Measurements from ENCODE around the gene NUAK2.

- TF ChIP-seq, protein P1, sequence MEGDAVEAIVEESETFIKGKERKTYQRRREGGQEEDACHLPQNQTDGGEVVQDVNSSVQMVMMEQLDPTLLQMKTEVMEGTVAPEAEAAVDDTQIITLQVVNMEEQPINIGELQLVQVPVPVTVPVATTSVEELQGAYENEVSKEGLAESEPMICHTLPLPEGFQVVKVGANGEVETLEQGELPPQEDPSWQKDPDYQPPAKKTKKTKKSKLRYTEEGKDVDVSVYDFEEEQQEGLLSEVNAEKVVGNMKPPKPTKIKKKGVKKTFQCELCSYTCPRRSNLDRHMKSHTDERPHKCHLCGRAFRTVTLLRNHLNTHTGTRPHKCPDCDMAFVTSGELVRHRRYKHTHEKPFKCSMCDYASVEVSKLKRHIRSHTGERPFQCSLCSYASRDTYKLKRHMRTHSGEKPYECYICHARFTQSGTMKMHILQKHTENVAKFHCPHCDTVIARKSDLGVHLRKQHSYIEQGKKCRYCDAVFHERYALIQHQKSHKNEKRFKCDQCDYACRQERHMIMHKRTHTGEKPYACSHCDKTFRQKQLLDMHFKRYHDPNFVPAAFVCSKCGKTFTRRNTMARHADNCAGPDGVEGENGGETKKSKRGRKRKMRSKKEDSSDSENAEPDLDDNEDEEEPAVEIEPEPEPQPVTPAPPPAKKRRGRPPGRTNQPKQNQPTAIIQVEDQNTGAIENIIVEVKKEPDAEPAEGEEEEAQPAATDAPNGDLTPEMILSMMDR (IDR thresholded peaks at IDR 0.05), result no peak
- TF ChIP-seq POLR2A (IDR thresholded peaks at IDR 0.05), result no peak
Measured at GRCh38 chr1:205339717-205340116, 18.2 kb upstream of the NUAK2 start.
